GM10248 (cell line): ENCODE results near the gene RARRES2.

Experiments
- CTCF ChIA-PET: fragments of 300-600 bp; sonication (Branson Sonifier 250); formaldehyde crosslinking; extraction: SDS; loops from one replicate; lab custom pipeline; 2021; ENCODE audit warnings: antibody characterized with exemption; lab: Yijun Ruan, JAX
- POLR2A ChIA-PET: fragments of 350-650 bp; sonication (Branson Sonifier 250); formaldehyde crosslinking; extraction: SDS; loops from one replicate; lab custom pipeline; 2020; ENCODE audit warnings: antibody characterized with exemption; lab: Yijun Ruan, JAX
- DNase-seq: peaks from one replicate; pipeline ENCODE4 v3.0.0; 2012; ENCODE audit errors: extremely low spot score
- TF ChIP-seq, protein P1 (sequence below): IDR thresholded peaks from 2 replicates; pipeline ENCODE4 v1.5.1; 2012; ENCODE audit warnings: mild to moderate bottlenecking, low read depth; ENCODE audit errors: extremely low read depth, missing control alignments, control extremely low read depth

The RARRES2 gene

DNA sequence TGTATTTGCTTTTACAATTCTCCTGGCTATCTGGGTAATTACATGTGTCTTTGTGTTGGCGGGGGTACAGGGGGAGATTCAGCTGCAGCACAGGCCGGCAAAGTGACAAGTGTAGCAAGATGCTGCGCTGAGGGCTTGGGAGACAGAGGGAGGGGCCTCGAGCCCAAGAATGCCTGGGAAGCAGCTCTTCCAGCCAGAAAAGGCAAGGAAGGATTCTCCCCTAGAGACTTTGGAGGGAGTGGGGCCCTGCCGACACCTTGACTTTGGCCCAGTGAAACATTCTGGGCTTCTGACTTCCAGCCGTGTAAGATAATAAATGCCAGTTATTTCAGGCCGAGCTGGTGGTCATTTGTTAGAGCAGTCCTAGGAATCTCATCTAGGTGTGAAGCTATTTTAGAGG is 20.0 kb upstream of the RARRES2 start:
- TF ChIP-seq, protein P1, sequence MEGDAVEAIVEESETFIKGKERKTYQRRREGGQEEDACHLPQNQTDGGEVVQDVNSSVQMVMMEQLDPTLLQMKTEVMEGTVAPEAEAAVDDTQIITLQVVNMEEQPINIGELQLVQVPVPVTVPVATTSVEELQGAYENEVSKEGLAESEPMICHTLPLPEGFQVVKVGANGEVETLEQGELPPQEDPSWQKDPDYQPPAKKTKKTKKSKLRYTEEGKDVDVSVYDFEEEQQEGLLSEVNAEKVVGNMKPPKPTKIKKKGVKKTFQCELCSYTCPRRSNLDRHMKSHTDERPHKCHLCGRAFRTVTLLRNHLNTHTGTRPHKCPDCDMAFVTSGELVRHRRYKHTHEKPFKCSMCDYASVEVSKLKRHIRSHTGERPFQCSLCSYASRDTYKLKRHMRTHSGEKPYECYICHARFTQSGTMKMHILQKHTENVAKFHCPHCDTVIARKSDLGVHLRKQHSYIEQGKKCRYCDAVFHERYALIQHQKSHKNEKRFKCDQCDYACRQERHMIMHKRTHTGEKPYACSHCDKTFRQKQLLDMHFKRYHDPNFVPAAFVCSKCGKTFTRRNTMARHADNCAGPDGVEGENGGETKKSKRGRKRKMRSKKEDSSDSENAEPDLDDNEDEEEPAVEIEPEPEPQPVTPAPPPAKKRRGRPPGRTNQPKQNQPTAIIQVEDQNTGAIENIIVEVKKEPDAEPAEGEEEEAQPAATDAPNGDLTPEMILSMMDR: no peak
- POLR2A ChIA-PET: no interaction called here
- CTCF ChIA-PET: interaction anchor here (1.1 to 1.2 kb wide), 2 partner anchors 59 to 77 kb away, joined by 3 read pairs; no protein-coding TSS in a partner anchor
- DNase-seq: no peak

DNA sequence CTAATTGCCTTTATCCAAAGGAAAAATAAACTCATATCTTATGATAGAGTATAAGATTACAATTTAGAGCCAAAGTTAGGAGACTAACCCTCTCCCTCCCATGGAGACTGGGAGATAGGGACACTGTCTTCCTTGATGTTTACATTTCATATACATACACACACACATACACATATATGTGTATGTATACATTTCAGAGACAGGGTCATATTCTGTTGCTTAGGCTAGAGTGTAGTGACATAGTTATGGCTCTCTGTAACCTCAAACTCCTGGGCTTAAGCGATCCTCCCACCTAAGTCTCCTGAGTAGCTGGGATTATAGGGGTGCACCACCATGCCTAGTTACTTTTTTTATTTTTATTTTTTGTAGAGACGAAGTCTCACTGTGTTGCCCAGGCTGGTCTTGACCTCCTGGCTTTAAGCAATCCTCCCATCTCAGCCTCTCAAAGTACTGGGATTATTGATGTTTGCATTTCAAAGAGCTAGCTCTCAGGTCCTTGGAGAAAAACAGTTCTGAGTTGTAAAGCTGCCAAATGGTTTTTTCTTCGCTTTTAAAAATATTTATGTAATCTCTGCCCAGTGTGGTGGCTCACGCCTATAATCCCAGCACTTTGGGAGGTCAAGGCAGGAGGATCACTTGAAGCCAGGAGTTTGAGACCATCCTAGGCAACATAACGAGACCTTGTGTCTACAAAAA is 19.1 kb upstream of the RARRES2 start:
- TF ChIP-seq, protein P1: no peak
- ChIA-PET CTCF (no interaction called here), POLR2A (no interaction called here)
- no peak for DNase-seq

DNA sequence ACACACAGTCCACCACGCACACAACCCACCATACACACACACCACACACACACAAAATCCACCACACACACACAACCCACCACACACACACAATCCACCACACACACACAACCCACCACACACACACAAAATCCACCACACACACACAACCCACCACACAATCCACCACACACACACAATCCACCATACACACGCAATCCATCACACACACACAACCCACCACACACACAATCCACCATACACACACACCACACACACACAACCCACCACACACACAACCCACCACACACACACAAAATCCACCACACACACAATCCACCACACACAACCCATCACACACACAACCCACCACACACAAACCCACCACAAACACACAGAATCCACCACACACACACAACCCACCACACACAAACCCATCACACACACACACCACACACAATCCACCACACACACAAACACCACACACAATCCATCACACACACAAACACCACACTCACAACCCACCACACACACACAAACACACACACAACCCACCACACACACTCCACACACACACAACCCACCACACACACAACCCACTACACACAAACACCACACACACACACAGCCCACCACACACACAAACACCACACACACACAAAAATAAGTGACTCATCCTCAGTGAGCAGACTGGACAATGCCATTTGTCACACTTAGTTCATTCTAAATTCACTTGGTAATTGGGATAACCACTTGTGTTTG is 18.4 kb upstream of the RARRES2 start:
- CTCF ChIA-PET: no interaction called here
- POLR2A ChIA-PET: no interaction called here
- DNase-seq: no peak
- TF ChIP-seq, protein P1: no peak

DNA sequence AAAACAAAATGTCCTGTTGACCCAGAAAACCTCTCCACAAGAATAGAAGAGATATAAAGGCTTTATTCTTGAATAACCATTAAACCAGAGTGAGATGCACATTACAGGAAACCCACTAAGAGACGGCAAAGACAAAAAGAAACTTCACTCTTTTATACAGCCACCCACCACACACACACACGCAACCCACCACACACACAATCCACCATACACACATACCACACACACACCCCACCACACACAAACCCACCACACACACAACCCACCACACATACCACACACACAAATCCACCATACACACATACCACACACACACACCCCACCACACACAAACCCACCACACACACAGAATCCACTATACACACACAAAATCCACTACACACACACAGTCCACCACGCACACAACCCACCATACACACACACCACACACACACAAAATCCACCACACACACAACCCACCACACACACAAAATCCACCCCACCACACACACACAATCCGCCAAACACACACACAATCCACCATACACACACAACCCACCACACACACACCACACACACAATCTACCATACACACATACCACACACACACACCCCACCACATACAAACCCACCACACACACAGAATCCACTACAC is 17.7 kb upstream of the RARRES2 start:
- TF ChIP-seq, protein P1: no peak
- POLR2A ChIA-PET: no interaction called here
- CTCF ChIA-PET: interaction anchor here (1.3 to 5.6 kb wide), 5 partner anchors 9 to 42 kb away, joined by 3 to 66 read pairs (median 5); partner anchors contain the start of gene REPIN1
- no peak for DNase-seq

DNA sequence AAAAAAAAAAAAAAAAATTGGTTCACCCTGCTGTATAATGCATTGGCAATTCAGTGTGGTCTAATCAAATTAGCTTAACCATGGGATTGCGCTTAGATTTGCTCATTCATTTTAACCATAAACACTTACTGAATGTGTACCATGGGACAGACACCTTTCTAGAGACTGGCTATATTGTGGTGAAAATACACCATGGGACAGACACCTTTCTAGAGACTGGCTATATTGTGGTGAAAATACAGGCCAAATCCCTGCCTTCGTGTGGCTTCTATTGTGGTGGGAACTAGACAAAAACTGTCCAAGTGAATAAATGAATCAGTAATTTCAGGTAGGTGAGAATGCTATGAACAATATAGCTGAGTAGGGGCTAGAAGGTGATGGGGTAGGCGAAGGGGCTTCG is 17.0 kb upstream of the RARRES2 start:
- no peak for DNase-seq
- TF ChIP-seq, protein P1: no peak
- CTCF ChIA-PET: interaction anchor here (1.3 to 5.6 kb wide), 6 partner anchors 9 to 63 kb away, joined by 3 to 66 read pairs (median 4); partner anchors contain the start of gene REPIN1
- POLR2A ChIA-PET: no interaction called here

DNA sequence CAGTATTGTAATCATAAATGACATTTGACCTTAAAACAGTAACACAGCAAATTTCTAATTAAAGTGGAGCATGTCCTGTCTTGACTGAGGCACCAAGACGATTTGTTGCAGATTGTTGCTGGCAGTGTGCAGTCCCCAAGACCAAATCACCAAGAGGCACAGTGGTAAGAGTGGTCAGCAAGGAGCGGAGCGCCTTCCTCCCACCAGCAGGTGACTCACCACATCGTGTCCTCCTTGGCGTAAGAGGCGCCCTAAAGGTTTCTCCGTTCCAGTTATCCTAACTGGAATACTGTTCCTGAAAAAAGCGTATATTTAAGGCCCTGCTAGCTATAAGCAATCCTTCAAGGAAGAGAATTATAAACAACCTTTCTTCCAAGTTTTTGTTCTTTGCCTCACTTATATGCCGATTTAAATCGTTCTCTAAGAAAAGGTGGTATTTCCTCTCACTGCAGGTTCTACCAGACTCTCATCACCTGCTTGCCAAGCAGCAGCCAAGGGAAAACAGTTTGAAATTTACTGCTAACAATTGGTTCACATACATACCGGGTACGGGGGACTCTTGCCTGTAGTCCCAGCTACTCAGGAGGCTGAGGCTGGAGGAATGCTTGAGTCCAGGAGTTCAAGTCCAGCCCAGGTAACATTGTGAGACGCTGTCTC is 16.5 kb upstream of the RARRES2 start:
- TF ChIP-seq, protein P1: no peak
- DNase-seq: no peak
- ChIA-PET CTCF (interaction anchor here (1.3 to 5.6 kb wide), 7 partner anchors 9 to 63 kb away, joined by 3 to 66 read pairs (median 5); partner anchors contain the start of gene REPIN1), POLR2A (no interaction called here)
